Right ventricle myocardium superior (tissue), 1 donor: ENCODE measurements around the gene MTHFSD. TPM values are rescaled to one million over a fixed set of nuclear protein-coding genes. Genes with fewer than 3 reads are reported as not detected.
A peak's percentile ranks its signal among the peaks of the same experiment; 100 is the strongest.

Source experiments
- ATAC-seq: fragments of 200-7000 bp; cut with Tn5 transposase; one replicate; pipeline ENCODE4 v1.9.1; 2020; ENCODE audit warnings: mild to moderate bottlenecking; ENCODE audit not compliant: poor library complexity
- DNase-seq: peaks from one replicate; pipeline ENCODE4 v3.0.0-alpha.2; 2020
- intact Hi-C: fragments of 100-400 bp; cut with DNase I; formaldehyde crosslinking; loops from one replicate; pipeline ENCODE4 v1.11.2; 2022
- total RNA-seq: library from RNA; stranded (reverse); fragmentation: NEBNext Ultra II Directional; extraction: Animal tissue kit (Norgen Biotek cat#: 25700); gene quantifications from one replicate; pipeline ENCODE4 v1.2.1, GENCODE V29; 2021
- donor health status: DM: no; HTN: yes; CAD: no; lungs with severe emphysema.

MTHFSD gene
- total RNA-seq, 1 donor from 2014 or later = 9.6 TPM

DNA sequence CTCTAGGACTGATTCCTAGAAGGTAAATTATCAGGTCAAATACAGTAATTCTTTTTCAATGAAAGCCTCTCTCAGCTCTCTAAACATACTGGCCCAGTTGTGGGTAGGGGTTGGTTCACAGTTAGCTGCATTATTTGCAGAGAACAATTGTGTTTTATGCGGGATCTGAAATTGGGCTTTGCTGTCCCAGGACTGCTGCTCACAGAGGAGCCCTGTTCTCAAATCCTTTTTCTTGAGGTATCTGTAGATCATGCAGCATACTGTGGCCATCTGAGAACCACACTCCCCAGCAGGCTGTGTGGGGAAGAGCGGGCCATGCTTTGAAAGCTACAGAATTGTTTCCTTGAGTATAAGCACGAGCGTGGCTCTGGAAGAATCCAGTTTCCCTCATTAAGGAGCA, 17.5 kb downstream of the MTHFSD start:
- ATAC-seq (no peak), DNase-seq (no peak)
- intact Hi-C loops = no loop called here

- DNase-seq (no peak), ATAC-seq (no peak)
- intact Hi-C loops = no loop called here
These were observed 18.4 kb downstream of the MTHFSD start for GRCh38 chr16:86536621-86537020.

- ATAC-seq (no peak), DNase-seq (no peak)
- intact Hi-C loops = no loop called here
These were observed 20.0 kb downstream of the MTHFSD start for GRCh38 chr16:86534779-86535615.

DNA sequence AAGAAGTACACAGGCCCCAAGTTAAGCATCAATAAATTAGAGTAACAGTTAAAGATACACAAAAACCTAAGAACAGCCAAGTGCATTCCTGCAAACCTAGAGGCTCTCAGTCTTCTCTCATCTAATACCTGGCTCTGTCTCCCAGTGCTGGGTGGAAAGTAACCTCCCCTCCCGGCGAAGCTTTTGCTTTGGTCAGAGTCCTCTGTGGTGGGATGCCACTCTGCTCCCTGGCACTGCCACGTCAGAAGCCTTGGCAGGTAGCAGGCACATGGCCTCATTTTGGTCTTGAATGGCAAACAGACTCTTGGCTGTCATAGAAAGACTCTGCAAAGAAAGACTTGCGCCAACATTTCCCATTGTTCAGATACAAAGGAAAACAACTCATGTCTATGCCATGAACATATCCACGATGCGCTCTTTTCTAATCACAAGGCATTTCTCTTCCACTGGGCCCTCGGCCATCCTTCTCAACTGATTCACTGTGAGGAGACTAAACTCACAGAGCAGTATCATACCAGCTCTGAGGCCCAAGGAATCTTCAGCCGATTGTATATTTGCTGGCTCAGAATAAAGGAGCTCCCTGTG, 21.2 kb downstream of the MTHFSD start:
- no peak for ATAC-seq
- intact Hi-C loops = no loop called here
- DNase-seq = no peak

DNA sequence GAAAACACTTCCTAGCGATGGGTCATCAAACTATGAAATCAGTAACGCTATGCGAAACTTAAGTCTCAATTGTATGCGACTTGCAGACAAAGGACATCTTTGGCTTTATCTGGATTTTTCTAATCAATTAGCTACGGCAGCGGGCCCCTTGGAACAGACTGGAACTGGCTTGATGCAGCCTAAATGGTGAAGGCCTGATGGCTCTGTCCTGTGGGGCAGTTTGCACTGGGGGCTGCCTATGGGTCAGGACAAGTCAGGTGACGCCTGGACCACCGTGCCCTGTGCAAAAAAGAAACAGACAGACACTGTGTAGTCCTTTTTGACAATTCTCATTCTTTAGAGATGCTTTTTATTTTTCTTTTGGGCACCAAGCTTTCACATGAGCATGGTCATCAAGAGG, 22.0 kb downstream of the MTHFSD start:
- intact Hi-C loops = no loop called here
- DNase-seq (no peak), ATAC-seq (no peak)

DNA sequence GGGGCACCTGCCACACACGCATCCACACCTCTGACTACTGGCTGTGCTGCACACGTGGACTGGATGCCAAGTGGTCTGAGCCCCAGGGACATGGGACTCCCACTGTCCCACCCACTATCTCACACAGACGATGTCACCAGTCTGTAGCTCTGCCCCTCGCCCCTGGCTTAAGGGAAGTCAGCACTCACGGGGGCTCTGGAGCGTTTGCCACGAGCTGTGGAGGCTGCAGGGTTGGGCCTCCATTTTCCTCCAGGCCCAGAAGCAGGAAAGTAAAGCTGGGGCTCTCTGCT, 22.6 kb downstream of the MTHFSD start:
- DNase-seq = no peak
- intact Hi-C loops = no loop called here
- no peak for ATAC-seq

DNA sequence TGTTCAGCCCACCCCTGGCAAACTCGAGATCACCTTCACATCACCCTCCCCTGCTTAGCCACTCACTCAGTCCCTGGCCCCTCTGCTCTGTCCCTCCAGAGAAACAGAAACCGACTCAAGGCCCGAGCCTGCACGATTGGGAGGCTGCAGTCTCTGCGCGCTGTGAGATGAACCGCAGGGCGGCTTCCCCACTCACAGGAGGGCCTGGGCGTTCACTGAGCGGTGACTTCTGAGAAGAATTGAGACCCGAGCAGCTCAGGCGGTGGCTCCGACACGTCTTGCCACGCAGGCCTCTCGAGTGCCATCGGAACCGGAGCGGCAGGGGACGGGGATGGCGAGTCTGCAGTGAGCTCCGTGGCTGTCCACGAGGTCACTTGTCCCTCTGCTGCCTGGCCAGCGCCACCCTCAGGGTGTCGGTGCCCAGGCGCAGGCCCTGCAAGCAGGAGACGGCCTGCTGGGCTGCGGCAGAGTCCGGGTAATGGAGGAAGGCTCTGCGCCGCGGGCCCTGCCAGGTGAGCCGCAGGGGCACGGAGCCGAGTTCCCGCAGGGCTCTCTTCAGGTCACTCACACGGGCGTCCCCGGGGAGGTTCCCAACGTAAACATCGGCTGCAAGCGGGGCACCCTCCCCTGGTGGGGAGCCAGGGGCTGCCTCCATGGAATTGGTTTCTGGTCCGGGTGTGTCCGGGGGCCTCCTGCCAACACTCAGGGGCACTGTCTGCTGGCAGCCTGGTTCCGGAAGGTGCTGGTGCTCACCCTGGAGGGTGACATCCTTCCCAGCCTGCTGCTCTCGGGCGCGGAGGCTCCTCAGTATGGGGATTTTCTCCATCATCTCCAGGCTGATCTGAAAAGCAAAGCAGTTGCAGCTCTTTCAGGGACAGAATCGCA, 23.2 kb downstream of the MTHFSD start:
- DNase-seq = no peak
- intact Hi-C loops = no loop called here
- ATAC-seq = no peak

- intact Hi-C loops = no loop called here
- ATAC-seq (peak; percentile 74), DNase-seq (peak; percentile 83)
These were observed 23.9 kb downstream of the MTHFSD start for GRCh38 chr16:86531191-86531545.

- intact Hi-C loops = no loop called here
- no peak for DNase-seq
- ATAC-seq = no peak
These were observed 24.5 kb downstream of the MTHFSD start for GRCh38 chr16:86530251-86531190.

DNA sequence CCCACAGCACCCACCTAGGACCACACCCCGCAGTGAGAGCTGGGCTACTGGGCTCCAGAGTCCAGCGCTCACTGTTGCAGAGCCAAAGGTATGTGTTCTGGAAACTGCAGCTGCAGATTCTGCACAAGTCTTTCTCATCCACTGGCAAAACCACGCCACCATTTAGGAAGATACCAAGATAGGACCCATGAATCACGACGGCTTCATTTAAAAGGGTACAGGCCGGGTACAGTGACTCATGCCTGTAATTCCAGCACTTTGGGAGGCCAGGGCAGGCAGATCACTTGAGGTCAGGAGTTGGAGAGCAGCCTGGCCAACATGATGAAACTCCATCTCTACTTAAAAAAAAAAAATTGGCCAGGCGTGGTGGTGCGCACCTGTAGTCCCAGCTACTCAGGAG, 25.9 kb downstream of the MTHFSD start:
- no peak for DNase-seq

GRCh38 chr16:86528061-86528929, 26.7 kb downstream of the MTHFSD start:
- DNase-seq = no peak
- ATAC-seq = no peak
- intact Hi-C loops = no loop called here

More for the DNA sequence above, 25.9 kb downstream of the MTHFSD start:
- intact Hi-C loops = no loop called here
- ATAC-seq = no peak

DNA sequence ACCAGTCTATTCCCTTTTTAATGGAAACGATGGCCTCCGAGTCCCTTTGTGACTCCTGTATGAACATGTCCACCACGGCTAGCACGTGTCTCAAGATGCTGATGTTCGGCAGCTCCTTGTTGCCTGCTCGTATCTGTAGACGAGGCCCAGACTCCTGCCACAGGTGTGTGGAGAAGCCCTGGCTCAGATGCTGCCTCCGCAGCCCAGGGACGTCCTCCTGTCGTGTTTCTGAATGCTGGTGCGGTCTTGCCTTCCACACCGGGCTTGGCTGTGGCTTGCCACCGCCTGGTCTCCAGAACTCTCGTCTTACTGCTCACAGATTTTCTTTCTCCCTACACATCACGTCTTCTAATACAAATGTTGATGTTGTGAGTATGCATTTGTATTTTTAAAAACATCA, 27.7 kb downstream of the MTHFSD start:
- no peak for ATAC-seq
- intact Hi-C loops = no loop called here
- no peak for DNase-seq

- intact Hi-C loops = no loop called here
- DNase-seq = no peak
- ATAC-seq = no peak
These were observed 29.3 kb downstream of the MTHFSD start for GRCh38 chr16:86525696-86526095.

GRCh38 chr16:86524029-86524428, 31.0 kb downstream of the MTHFSD start:
- ATAC-seq = no peak
- intact Hi-C loops = no loop called here
- no peak for DNase-seq

GRCh38 chr16:86523166-86523740, 31.8 kb downstream of the MTHFSD start:
- ATAC-seq (no peak), DNase-seq (no peak)
- intact Hi-C loops = no loop called here

DNA sequence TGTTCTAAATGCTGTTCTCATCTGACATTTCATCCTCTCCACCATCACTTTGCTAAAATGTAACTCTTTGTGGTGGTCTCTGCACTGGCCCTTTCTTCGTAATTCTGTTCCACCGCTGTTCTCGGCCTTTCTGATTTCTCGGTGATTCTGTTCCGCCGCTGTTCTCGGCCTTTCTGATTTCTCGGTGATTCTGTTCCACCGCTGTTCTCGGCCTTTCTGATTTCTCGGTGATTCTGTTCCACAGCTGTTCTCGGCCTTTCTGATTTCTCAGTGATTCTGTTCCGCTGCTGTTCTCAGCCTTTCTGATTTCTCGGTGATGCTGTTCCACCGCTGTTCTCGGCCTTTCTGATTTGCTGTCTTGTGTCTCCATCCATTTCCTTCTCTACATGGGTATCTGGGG, 32.4 kb downstream of the MTHFSD start:
- ATAC-seq = no peak
- intact Hi-C loops = no loop called here
- DNase-seq = no peak
